NCI-H1436 (cell line): ENCODE measurements around the gene ACOX3.
"Not testable (repeated sequence)": the region's sequence is repeated elsewhere in the genome, so short reads cannot be mapped to it uniquely, and the experiment has no call there.

Source experiments
- DNase-seq: peaks from one replicate; lab custom pipeline; 2025; lab: John Stamatoyannopoulos, UW

Gene ACOX3

GRCh38 chr4:8352368-8353157, 88.0 kb downstream of the ACOX3 start:
- DNase-seq: no peak

GRCh38 chr4:8351931-8352367, 88.6 kb downstream of the ACOX3 start:
- DNase-seq: no peak

- no peak for DNase-seq
Observed at GRCh38 chr4:8350841-8351461, 89.6 kb downstream of the ACOX3 start.

GRCh38 chr4:8350352-8350751, 90.2 kb downstream of the ACOX3 start:
- no peak for DNase-seq

- DNase-seq: no peak
Observed at GRCh38 chr4:8349664-8350236, 90.8 kb downstream of the ACOX3 start.

GRCh38 chr4:8349236-8349635, 91.3 kb downstream of the ACOX3 start:
- not testable (repeated sequence) for DNase-seq

- DNase-seq: no peak
Observed at GRCh38 chr4:8348071-8348470, 92.5 kb downstream of the ACOX3 start.

- no peak for DNase-seq
Observed at GRCh38 chr4:8347660-8348059, 92.9 kb downstream of the ACOX3 start.

- DNase-seq: no peak
Observed at GRCh38 chr4:8346838-8347605, 93.5 kb downstream of the ACOX3 start.

- no peak for DNase-seq
Observed at GRCh38 chr4:8345946-8346814, 94.3 kb downstream of the ACOX3 start.

GRCh38 chr4:8345053-8345945, 95.2 kb downstream of the ACOX3 start:
- no peak for DNase-seq

- no peak for DNase-seq
Observed at GRCh38 chr4:8344377-8344776, 96.1 kb downstream of the ACOX3 start.

GRCh38 chr4:8343967-8344331, 96.6 kb downstream of the ACOX3 start:
- no peak for DNase-seq

GRCh38 chr4:8343262-8343966, 97.1 kb downstream of the ACOX3 start:
- no peak for DNase-seq

GRCh38 chr4:8342651-8343261, 97.8 kb downstream of the ACOX3 start:
- DNase-seq: no peak

- no peak for DNase-seq
Observed at GRCh38 chr4:8341691-8342090, 98.8 kb downstream of the ACOX3 start.

GRCh38 chr4:8341281-8341680, 99.2 kb downstream of the ACOX3 start:
- not testable (repeated sequence) for DNase-seq

- no peak for DNase-seq
Observed at GRCh38 chr4:8340781-8341241, 99.7 kb downstream of the ACOX3 start.

GRCh38 chr4:8338351-8338961, 102.1 kb downstream of the ACOX3 start:
- no peak for DNase-seq
